Measurements from ENCODE around the gene MYLK4. TPM values are rescaled to one million over a fixed set of nuclear protein-coding genes. Genes with fewer than 3 reads are reported as not detected.
A peak's percentile ranks its signal among the peaks of the same experiment; 100 is the strongest.

The MYLK4 gene
- total and polyA plus RNA-seq, 4 donors = 0.27 to 1.6 (median 1.0) TPM

DNA sequence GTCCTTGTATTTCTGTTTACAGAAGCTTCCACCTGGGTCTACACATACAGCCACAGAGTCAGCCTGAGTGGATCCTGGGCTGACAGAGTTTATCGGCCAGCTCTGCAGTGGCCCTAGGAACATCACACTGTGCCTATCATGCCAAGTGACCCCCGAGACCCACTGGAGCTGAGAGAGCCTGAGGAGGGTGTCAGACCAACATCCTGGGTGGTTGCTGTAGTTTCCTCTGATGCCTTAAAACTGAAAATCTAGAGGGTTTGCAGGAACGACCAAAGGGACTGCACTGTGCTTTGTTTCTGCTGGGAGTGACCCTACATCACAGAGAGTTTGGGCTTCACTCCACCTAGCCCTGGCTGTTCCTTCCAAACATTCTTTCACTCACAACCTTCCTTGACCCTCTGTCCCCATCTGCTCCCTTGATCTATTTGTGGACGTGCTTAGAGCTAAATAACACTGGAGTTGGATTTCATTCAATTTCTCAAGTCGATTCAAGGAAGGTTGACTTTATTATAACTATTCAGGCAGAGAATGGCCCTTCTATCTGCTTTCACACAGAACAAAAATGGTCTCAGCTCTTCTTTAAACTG, 18.1 kb downstream of the MYLK4 start:
- 32 to 49% methylated on average over 5 of the region's 5 CpGs for WGBS, 2 donors
- no peaks in the 10 kb centered on the region for H3K9me3 ChIP-seq (ENCODE audit: control insufficient read depth in 4 of 4, insufficient read depth in 3 of 4, low read length in 3 of 4)
- H3K27ac ChIP-seq (ENCODE audit: low read depth in 1 of 2, low read length in 1 of 2) = peak overlapping the region in 1 of 2 donors; percentile 82
- DNase-seq (no peak), ATAC-seq (ENCODE audit: insufficient read depth, low FRiP score) (no peak)
- H3K36me3 ChIP-seq (ENCODE audit: control insufficient read depth in 4 of 4, insufficient read depth in 4 of 4, low read length in 4 of 4) = no peaks in the 10 kb centered on the region
- no peaks in the 10 kb centered on the region for H3K27me3 ChIP-seq (ENCODE audit: control insufficient read depth in 3 of 3, insufficient read depth in 3 of 3, low read length in 2 of 3)
- TF ChIP-seq, protein P1, sequence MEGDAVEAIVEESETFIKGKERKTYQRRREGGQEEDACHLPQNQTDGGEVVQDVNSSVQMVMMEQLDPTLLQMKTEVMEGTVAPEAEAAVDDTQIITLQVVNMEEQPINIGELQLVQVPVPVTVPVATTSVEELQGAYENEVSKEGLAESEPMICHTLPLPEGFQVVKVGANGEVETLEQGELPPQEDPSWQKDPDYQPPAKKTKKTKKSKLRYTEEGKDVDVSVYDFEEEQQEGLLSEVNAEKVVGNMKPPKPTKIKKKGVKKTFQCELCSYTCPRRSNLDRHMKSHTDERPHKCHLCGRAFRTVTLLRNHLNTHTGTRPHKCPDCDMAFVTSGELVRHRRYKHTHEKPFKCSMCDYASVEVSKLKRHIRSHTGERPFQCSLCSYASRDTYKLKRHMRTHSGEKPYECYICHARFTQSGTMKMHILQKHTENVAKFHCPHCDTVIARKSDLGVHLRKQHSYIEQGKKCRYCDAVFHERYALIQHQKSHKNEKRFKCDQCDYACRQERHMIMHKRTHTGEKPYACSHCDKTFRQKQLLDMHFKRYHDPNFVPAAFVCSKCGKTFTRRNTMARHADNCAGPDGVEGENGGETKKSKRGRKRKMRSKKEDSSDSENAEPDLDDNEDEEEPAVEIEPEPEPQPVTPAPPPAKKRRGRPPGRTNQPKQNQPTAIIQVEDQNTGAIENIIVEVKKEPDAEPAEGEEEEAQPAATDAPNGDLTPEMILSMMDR (IDR thresholded peaks at IDR 0.05; ENCODE audit: control extremely low read depth, extremely low read depth) = no peak
- H3K4me1 ChIP-seq (ENCODE audit: control insufficient read depth in 5 of 5, insufficient read depth in 5 of 5, low read length in 5 of 5) = peaks cover 0 to 5% (median 3%) of the 10 kb centered on the region in 5 donors
- no peak overlapping the region for H3K4me3 ChIP-seq
- no peak overlapping the region for H3K9ac ChIP-seq (ENCODE audit: insufficient read depth in 1 of 2, low read length in 2 of 2)

DNA sequence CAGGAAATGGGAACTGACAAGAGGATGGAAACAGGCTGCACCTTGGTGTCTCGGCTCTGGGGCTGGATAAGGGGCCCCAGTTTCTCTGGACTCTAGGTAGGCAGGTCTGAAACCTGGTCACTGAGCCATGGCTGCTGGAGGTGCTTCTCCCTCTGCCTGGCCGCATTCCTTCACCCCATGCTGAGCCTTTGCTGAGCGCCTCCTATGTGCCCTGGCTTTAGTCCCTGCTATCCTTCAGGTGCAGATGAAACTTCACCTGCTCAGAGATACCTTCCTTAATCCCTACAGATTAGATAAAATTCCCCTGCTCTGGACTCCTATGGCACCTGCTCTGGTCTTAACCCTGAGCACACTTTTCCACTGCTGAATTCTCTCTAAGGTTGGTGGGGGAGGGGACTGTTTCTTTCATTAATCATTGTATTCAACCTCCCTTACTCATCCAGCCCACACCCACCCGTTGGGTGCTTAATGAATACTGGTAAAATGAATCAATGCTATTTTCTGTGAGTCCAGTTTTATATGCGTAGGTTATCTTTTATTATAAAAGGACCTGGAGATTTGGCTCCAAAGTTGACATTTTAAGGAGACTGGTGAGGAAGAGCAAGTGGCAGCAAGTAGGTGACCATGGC, 19.3 kb downstream of the MYLK4 start:
- Histone ChIP-seq H3K4me1 (ENCODE audit: control insufficient read depth in 5 of 5, insufficient read depth in 5 of 5, low read length in 5 of 5) (peaks cover 0 to 5% (median 3%) of the 10 kb centered on the region in 5 donors), H3K4me3 (no peak overlapping the region), H3K9ac (ENCODE audit: insufficient read depth in 1 of 2, low read length in 2 of 2) (no peak overlapping the region), H3K27me3 (ENCODE audit: control insufficient read depth in 3 of 3, insufficient read depth in 3 of 3, low read length in 2 of 3) (no peaks in the 10 kb centered on the region), H3K27ac (ENCODE audit: low read depth in 1 of 2, low read length in 1 of 2) (peak overlapping the region in 1 of 2 donors; percentile 39), H3K9me3 (ENCODE audit: control insufficient read depth in 4 of 4, insufficient read depth in 3 of 4, low read length in 3 of 4) (no peaks in the 10 kb centered on the region), H3K36me3 (ENCODE audit: control insufficient read depth in 4 of 4, insufficient read depth in 4 of 4, low read length in 4 of 4) (no peaks in the 10 kb centered on the region)
- DNase-seq (no peak), ATAC-seq (ENCODE audit: insufficient read depth, low FRiP score) (no peak)
- TF ChIP-seq, protein P1 (IDR thresholded peaks at IDR 0.05; ENCODE audit: control extremely low read depth, extremely low read depth) = no peak
- 85 to 88% methylated on average over 5 of the region's 5 CpGs for WGBS, 2 donors

DNA sequence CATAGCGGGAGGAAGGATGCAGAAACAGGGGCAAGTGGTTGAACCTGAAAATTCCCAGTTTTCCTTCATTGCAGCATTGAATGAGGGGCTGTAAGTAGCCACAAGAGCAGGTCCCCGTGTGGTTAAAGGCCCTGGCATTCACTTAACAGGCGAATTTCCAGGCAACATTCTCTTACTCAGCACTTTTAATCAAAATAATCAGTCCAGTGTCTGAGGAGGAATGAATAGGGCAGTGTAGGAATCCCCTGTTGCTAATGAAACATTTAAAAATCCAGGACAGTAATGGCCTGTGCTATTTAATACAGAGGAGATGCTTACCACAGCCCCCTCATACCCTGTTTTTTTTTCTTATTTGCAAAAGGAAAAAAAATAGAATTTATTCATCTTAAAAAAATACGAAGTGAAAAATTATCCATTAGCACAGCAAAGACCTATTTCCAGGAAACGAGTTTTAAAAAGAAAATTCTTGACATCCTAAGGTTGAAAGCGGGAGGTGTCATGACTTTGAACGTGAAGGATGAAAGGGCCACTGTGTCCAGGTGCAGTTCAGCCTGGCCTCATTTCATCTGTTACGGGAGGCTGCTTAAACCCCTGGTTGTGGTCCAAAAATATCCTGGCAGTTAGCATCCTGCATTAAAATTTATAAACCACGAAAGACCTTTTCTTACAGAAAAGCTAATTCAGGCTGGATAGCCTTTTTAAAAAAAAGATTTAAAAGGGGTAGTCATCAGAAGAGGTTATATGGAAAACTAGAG, 20.2 kb downstream of the MYLK4 start:
- Histone ChIP-seq H3K9me3 (ENCODE audit: control insufficient read depth in 4 of 4, insufficient read depth in 3 of 4, low read length in 3 of 4) (no peaks in the 10 kb centered on the region), H3K9ac (ENCODE audit: insufficient read depth in 1 of 2, low read length in 2 of 2) (no peak overlapping the region), H3K4me3 (no peak overlapping the region), H3K4me1 (ENCODE audit: control insufficient read depth in 5 of 5, insufficient read depth in 5 of 5, low read length in 5 of 5) (peaks cover 0 to 5% (median 3%) of the 10 kb centered on the region in 5 donors), H3K27me3 (ENCODE audit: control insufficient read depth in 3 of 3, insufficient read depth in 3 of 3, low read length in 2 of 3) (no peaks in the 10 kb centered on the region), H3K27ac (ENCODE audit: low read depth in 1 of 2, low read length in 1 of 2) (peak overlapping the region in 1 of 2 donors; percentile 39), H3K36me3 (ENCODE audit: control insufficient read depth in 4 of 4, insufficient read depth in 4 of 4, low read length in 4 of 4) (no peaks in the 10 kb centered on the region)
- TF ChIP-seq, protein P1 (IDR thresholded peaks at IDR 0.05; ENCODE audit: control extremely low read depth, extremely low read depth) = no peak
- 74 to 81% methylated on average over 9 of the region's 9 CpGs for WGBS, 2 donors
- no peak for ATAC-seq (ENCODE audit: insufficient read depth, low FRiP score)
- no peak for DNase-seq

Measured in lung (tissue), 12 donors.